Renal pelvis (tissue), 12 donors: ENCODE measurements around the gene BIRC5. TPM values are rescaled to one million over a fixed set of nuclear protein-coding genes. Genes with fewer than 3 reads are reported as not detected.
"Not testable (repeated sequence)": the region's sequence is repeated elsewhere in the genome, so short reads cannot be mapped to it uniquely, and the experiment has no call there.

Experiments used
- DNase-seq: peaks from one replicate; pipeline ENCODE4 v3.0.0-alpha.2; 2013
- long read RNA-seq, 16 experiments: transcript quantifications; one replicate each; lab custom pipeline, GENCODE V29; 2026
- polyA plus RNA-seq, 3 donors: library from polyadenylated mRNA; unstranded; fragments of 120-200 nt; gene quantifications; one replicate each; pipeline ENCODE4 v1.2.1, GENCODE V29; 2013; ENCODE audit not compliant: insufficient read length in 3 of 3

BIRC5 gene
- polyA plus RNA-seq: 10 to 100 TPM; 26.5 to 32.4 (median 32.2) TPM
- long read RNA-seq, donor 1, transcript BIRC5-203 (3 exons, 2,446 nt): minor isoform, 6 of 34 reads
- long read RNA-seq, donor 1, transcript BIRC5-202 (4 exons, 2,630 nt): major isoform, 25 of 34 reads
- long read RNA-seq, donor 1, partial matches to known transcripts: 0 of 34 reads
- long read RNA-seq, donor 1, other reads (novel, unspliced or antisense): 0 of 34 reads
- long read RNA-seq, donor 2, transcript BIRC5-202 (4 exons, 2,630 nt): major isoform, 27 of 36 reads
- long read RNA-seq, donor 2, partial matches to known transcripts: 0 of 36 reads
- long read RNA-seq, donor 2, other reads (novel, unspliced or antisense): 0 of 36 reads
- long read RNA-seq, donor 3, transcript BIRC5-202 (4 exons, 2,630 nt): major isoform, 15 of 23 reads
- long read RNA-seq, donor 3, partial matches to known transcripts: 0 of 23 reads
- long read RNA-seq, donor 3, other reads (novel, unspliced or antisense): 0 of 23 reads
- long read RNA-seq, donor 4, transcript BIRC5-202 (4 exons, 2,630 nt): major isoform, 12 of 16 reads
- long read RNA-seq, donor 4, partial matches to known transcripts: 0 of 16 reads
- long read RNA-seq, donor 4, other reads (novel, unspliced or antisense): 0 of 16 reads
- long read RNA-seq, donor 5, transcript BIRC5-202 (4 exons, 2,630 nt): major isoform, 10 of 11 reads
- long read RNA-seq, donor 5, partial matches to known transcripts: 0 of 11 reads
- long read RNA-seq, donor 5, other reads (novel, unspliced or antisense): 0 of 11 reads
- long read RNA-seq, donor 6, transcript BIRC5-202 (4 exons, 2,630 nt): major isoform, 12 of 20 reads
- long read RNA-seq, donor 6, partial matches to known transcripts: 0 of 20 reads
- long read RNA-seq, donor 6, other reads (novel, unspliced or antisense): 0 of 20 reads
- long read RNA-seq, donor 7, transcript BIRC5-202 (4 exons, 2,630 nt): major isoform, 13 of 17 reads
- long read RNA-seq, donor 7, partial matches to known transcripts: 0 of 17 reads
- long read RNA-seq, donor 7, other reads (novel, unspliced or antisense): 0 of 17 reads
- long read RNA-seq, donor 8, transcript BIRC5-202 (4 exons, 2,630 nt): major isoform, 10 of 24 reads
- long read RNA-seq, donor 8, partial matches to known transcripts: 12 of 24 reads
- long read RNA-seq, donor 8, other reads (novel, unspliced or antisense): 0 of 24 reads
- long read RNA-seq, donor 9, transcript BIRC5-202 (4 exons, 2,630 nt): major isoform, 14 of 18 reads
- long read RNA-seq, donor 9, partial matches to known transcripts: 0 of 18 reads
- long read RNA-seq, donor 9, other reads (novel, unspliced or antisense): 0 of 18 reads
- long read RNA-seq, donor 10, transcript BIRC5-202 (4 exons, 2,630 nt): major isoform, 16 of 24 reads
- long read RNA-seq, donor 10, partial matches to known transcripts: 0 of 24 reads
- long read RNA-seq, donor 10, other reads (novel, unspliced or antisense): 0 of 24 reads
- long read RNA-seq, donor 11, transcript BIRC5-202 (4 exons, 2,630 nt): major isoform, 22 of 24 reads
- long read RNA-seq, donor 11, partial matches to known transcripts: 0 of 24 reads
- long read RNA-seq, donor 11, other reads (novel, unspliced or antisense): 0 of 24 reads
- long read RNA-seq, donor 12, transcript BIRC5-202 (4 exons, 2,630 nt): major isoform, 29 of 37 reads
- long read RNA-seq, donor 12, partial matches to known transcripts: 0 of 37 reads
- long read RNA-seq, donor 12, other reads (novel, unspliced or antisense): 0 of 37 reads
- long read RNA-seq, donor 13, partial matches to known transcripts: 0 of 7 reads
- long read RNA-seq, donor 13, other reads (novel, unspliced or antisense): 0 of 7 reads
- long read RNA-seq, donor 14: 0 reads
- long read RNA-seq, donor 15: 0 reads
- long read RNA-seq, donor 16, transcript BIRC5-202 (4 exons, 2,630 nt): major isoform, 20 of 36 reads
- long read RNA-seq, donor 16, transcript BIRC5-203 (3 exons, 2,446 nt): minor isoform, 9 of 36 reads
- long read RNA-seq, donor 16, partial matches to known transcripts: 5 of 36 reads
- long read RNA-seq, donor 16, other reads (novel, unspliced or antisense): 0 of 36 reads

- peak; percentile 87 for DNase-seq
Observed at GRCh38 chr17:78214016-78214705, at the start of gene BIRC5. Gene BIRC5 (plus strand): TSS chr17:78214253. CDS start chr17:78214317, 64 bp downstream.

- no peak for DNase-seq
Observed at GRCh38 chr17:78164748-78165607, 49.1 kb upstream of the BIRC5 start.

- DNase-seq: no peak
Observed at GRCh38 chr17:78166416-78166815, 47.6 kb upstream of the BIRC5 start.

- DNase-seq: peak; percentile 77
Observed at GRCh38 chr17:78168242-78168902, 45.7 kb upstream of the BIRC5 start, which contains the start of gene SYNGR2. Gene SYNGR2 (plus strand): TSS chr17:78168581. CDS start chr17:78168617, 36 bp downstream.

GRCh38 chr17:78168903-78169793 is 44.9 kb upstream of the BIRC5 start:
- DNase-seq: no peak

- no peak for DNase-seq
Observed at GRCh38 chr17:78170692-78171590, 43.1 kb upstream of the BIRC5 start.

GRCh38 chr17:78171591-78172248 is 42.3 kb upstream of the BIRC5 start:
- DNase-seq: not testable (repeated sequence)

GRCh38 chr17:78172249-78173051 is 41.6 kb upstream of the BIRC5 start:
- DNase-seq: no peak

GRCh38 chr17:78173097-78173715 is 40.8 kb upstream of the BIRC5 start:
- DNase-seq: no peak

GRCh38 chr17:78174346-78174869 is 39.6 kb upstream of the BIRC5 start:
- no peak for DNase-seq

- no peak for DNase-seq
Observed at GRCh38 chr17:78174870-78175642, 39.0 kb upstream of the BIRC5 start.

- no peak for DNase-seq
Observed at GRCh38 chr17:78175643-78175981, 38.4 kb upstream of the BIRC5 start.

- DNase-seq: no peak
Observed at GRCh38 chr17:78176548-78177025, 37.5 kb upstream of the BIRC5 start.
